Measurements from ENCODE around the gene HMCN2.

GRCh38 chr9:130431536-130432303, 166.2 kb downstream of the HMCN2 start:
- TF ChIP-seq JUN (CRISPR knock-in tag; IDR thresholded peaks at IDR 0.05) (no peak), CTCF (IDR thresholded peaks at IDR 0.05) (no peak), TEAD4 (CRISPR knock-in tag; IDR thresholded peaks at IDR 0.05) (no peak), NFYB (CRISPR knock-in tag; conservative IDR thresholded peaks at IDR 0.05; ENCODE audit: low read depth) (no peak)
- TF ChIP-seq, protein P1, sequence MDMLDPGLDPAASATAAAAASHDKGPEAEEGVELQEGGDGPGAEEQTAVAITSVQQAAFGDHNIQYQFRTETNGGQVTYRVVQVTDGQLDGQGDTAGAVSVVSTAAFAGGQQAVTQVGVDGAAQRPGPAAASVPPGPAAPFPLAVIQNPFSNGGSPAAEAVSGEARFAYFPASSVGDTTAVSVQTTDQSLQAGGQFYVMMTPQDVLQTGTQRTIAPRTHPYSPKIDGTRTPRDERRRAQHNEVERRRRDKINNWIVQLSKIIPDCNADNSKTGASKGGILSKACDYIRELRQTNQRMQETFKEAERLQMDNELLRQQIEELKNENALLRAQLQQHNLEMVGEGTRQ (CRISPR knock-in tag; IDR thresholded peaks at IDR 0.05): no peak

Measured in WTC11 (cell line).